ENCODE data around the gene MX1.
A peak's percentile ranks its signal among the peaks of the same experiment; 100 is the strongest.

Gene MX1

GRCh38 chr21:41387824-41388223 lies 38.2 kb upstream of the MX1 start:
- no peak for TF ChIP-seq CTCF (IDR thresholded peaks at IDR 0.05; ENCODE audit: control insufficient read depth, extremely low read depth, insufficient read depth)
- DNase-seq (ENCODE audit: low read depth), result no peak

GRCh38 chr21:41388259-41388658 lies 37.8 kb upstream of the MX1 start:
- DNase-seq (ENCODE audit: low read depth), result no peak
- TF ChIP-seq CTCF (IDR thresholded peaks at IDR 0.05; ENCODE audit: control insufficient read depth, extremely low read depth, insufficient read depth), result no peak
- no peak overlapping the region for H3K4me3 ChIP-seq (ENCODE audit: low read depth, low read length)

More at GRCh38 chr21:41387824-41388223, 38.2 kb upstream of the MX1 start:
- no peak overlapping the region for H3K4me3 ChIP-seq (ENCODE audit: low read depth, low read length)

- TF ChIP-seq CTCF (IDR thresholded peaks at IDR 0.05; ENCODE audit: control insufficient read depth, extremely low read depth, insufficient read depth), result no peak
Measured at GRCh38 chr21:41390043-41390639, 35.9 kb upstream of the MX1 start.

GRCh38 chr21:41393876-41394465 lies 32.1 kb upstream of the MX1 start:
- DNase-seq (ENCODE audit: low read depth), result no peak
- H3K4me3 ChIP-seq (ENCODE audit: low read depth, low read length), result no peak overlapping the region
- TF ChIP-seq CTCF (IDR thresholded peaks at IDR 0.05; ENCODE audit: control insufficient read depth, extremely low read depth, insufficient read depth), result no peak

More at GRCh38 chr21:41390043-41390639, 35.9 kb upstream of the MX1 start:
- no peak for DNase-seq (ENCODE audit: low read depth)
- H3K4me3 ChIP-seq (ENCODE audit: low read depth, low read length), result no peak overlapping the region

GRCh38 chr21:41396558-41397075 lies 29.4 kb upstream of the MX1 start:
- no peak for TF ChIP-seq CTCF (IDR thresholded peaks at IDR 0.05; ENCODE audit: control insufficient read depth, extremely low read depth, insufficient read depth)
- peak; percentile 14 for DNase-seq (ENCODE audit: low read depth)
- no peak overlapping the region for H3K4me3 ChIP-seq (ENCODE audit: low read depth, low read length)

GRCh38 chr21:41397471-41397891 lies 28.6 kb upstream of the MX1 start:
- no peak overlapping the region for H3K4me3 ChIP-seq (ENCODE audit: low read depth, low read length)
- no peak for TF ChIP-seq CTCF (IDR thresholded peaks at IDR 0.05; ENCODE audit: control insufficient read depth, extremely low read depth, insufficient read depth)
- no peak for DNase-seq (ENCODE audit: low read depth)
